GM23338 (cell line): ENCODE results near the gene MYO15B. TPM values are rescaled to one million over a fixed set of nuclear protein-coding genes. Genes with fewer than 3 reads are reported as not detected.

ENCODE experiments used
- ATAC-seq: fragments of 200-7000 bp; cut with Tn5 transposase; 3 replicates; pipeline ENCODE4 v1.9.1; 2020
- DNase-seq: peaks from one replicate; pipeline ENCODE4 v3.0.0-alpha.2; 2015; ENCODE audit warnings: low spot score
- H2AFZ ChIP-seq: fragments of 200-600 bp; sonication (generic); 2 replicates; pipeline ENCODE4 v1.8.0; 2016; ENCODE audit warnings: antibody characterized with exemption, mild to moderate bottlenecking, moderate library complexity
- H3F3A ChIP-seq: fragments of 200-600 bp; sonication (generic); replicated peaks from 2 replicates; pipeline ENCODE4 v1.8.0; 2017; ENCODE audit warnings: antibody characterized with exemption, mixed run types, low read depth
- H3K27ac ChIP-seq: fragments of 200-600 bp; sonication (generic); 2 replicates; pipeline ENCODE4 v1.6.1; 2016; ENCODE audit warnings: low read depth
- H3K27me3 ChIP-seq: fragments of 200-600 bp; sonication (generic); 2 replicates; pipeline ENCODE4 v1.8.0; 2016; ENCODE audit warnings: mild to moderate bottlenecking, mixed run types, moderate library complexity; ENCODE audit not compliant: insufficient read depth
- H3K36me3 ChIP-seq: fragments of 200-600 bp; sonication (generic); 2 replicates; pipeline ENCODE4 v1.8.0; 2016; ENCODE audit warnings: mild to moderate bottlenecking; ENCODE audit not compliant: insufficient read depth
- H3K4me1 ChIP-seq: fragments of 200-600 bp; sonication (generic); 2 replicates; pipeline ENCODE4 v1.8.0; 2016; ENCODE audit warnings: mild to moderate bottlenecking, moderate library complexity; ENCODE audit not compliant: insufficient read depth
- H3K4me2 ChIP-seq: fragments of 200-600 bp; sonication (generic); 2 replicates; pipeline ENCODE4 v1.7.1; 2017; ENCODE audit warnings: mixed run types
- H3K4me3 ChIP-seq: fragments of 200-600 bp; sonication (generic); 2 replicates; pipeline ENCODE4 v1.6.1; 2016; ENCODE audit warnings: mixed run types
- H3K79me2 ChIP-seq: fragments of 200-600 bp; sonication (generic); replicated peaks from 2 replicates; pipeline ENCODE4 v1.8.0; 2017; ENCODE audit warnings: mild to moderate bottlenecking; ENCODE audit not compliant: insufficient read depth
- H3K9me2 ChIP-seq: fragments of 200-600 bp; sonication (generic); 2 replicates; pipeline ENCODE4 v1.8.0; 2017; ENCODE audit not compliant: insufficient read depth
- H4K20me1 ChIP-seq: fragments of 200-600 bp; sonication (generic); replicated peaks from 2 replicates; pipeline ENCODE4 v1.8.0; 2017; ENCODE audit warnings: mild to moderate bottlenecking; ENCODE audit not compliant: insufficient read depth
- H3K27ac Mint-ChIP-seq: 2 replicates; pipeline ENCODE4 v1.8.0; 2020; ENCODE audit warnings: inconsistent platforms, mild to moderate bottlenecking, moderate library complexity, mixed read lengths
- H3K27me3 Mint-ChIP-seq: 3 replicates; pipeline ENCODE4 v1.8.0; 2022; ENCODE audit warnings: low read depth, mild to moderate bottlenecking, moderate library complexity, mixed read lengths, inconsistent platforms; ENCODE audit not compliant: insufficient read depth, poor library complexity
- H3K36me3 Mint-ChIP-seq: 3 replicates; pipeline ENCODE4 v1.8.0; 2021; ENCODE audit warnings: low read depth, mild to moderate bottlenecking, inconsistent platforms, moderate library complexity, mixed read lengths
- H3K4me1 Mint-ChIP-seq: 3 replicates; pipeline ENCODE4 v1.8.0; 2020; ENCODE audit warnings: mild to moderate bottlenecking, inconsistent platforms, mixed read lengths
- H3K4me3 Mint-ChIP-seq: 3 replicates; pipeline ENCODE4 v1.8.0; 2021; ENCODE audit warnings: moderate library complexity, mild to moderate bottlenecking, inconsistent platforms, mixed read lengths
- H3K9me3 Mint-ChIP-seq: 3 replicates; pipeline ENCODE4 v1.8.0; 2020; ENCODE audit warnings: moderate library complexity, mild to moderate bottlenecking, inconsistent platforms, mixed read lengths
- EZH2 ChIP-seq: fragments of 200-600 bp; sonication (generic); IDR thresholded peaks from one replicate; pipeline ENCODE4 v1.8.0; 2017; ENCODE audit warnings: antibody characterized with exemption, mild to moderate bottlenecking, low read depth; ENCODE audit not compliant: unreplicated experiment
- EZH2phosphoT487 ChIP-seq: fragments of 200-600 bp; sonication (generic); IDR thresholded peaks from one replicate; pipeline ENCODE4 v1.8.1; 2018; ENCODE audit warnings: antibody characterized with exemption; ENCODE audit not compliant: unreplicated experiment
- JUNB ChIP-seq: IDR thresholded peaks from one replicate; pipeline ENCODE4 v1.6.1; 2016; ENCODE audit warnings: antibody characterized with exemption; ENCODE audit not compliant: unreplicated experiment
- NANOG ChIP-seq: IDR thresholded peaks from 2 replicates; pipeline ENCODE4 v1.6.1; 2016; ENCODE audit warnings: antibody characterized with exemption, borderline replicate concordance
- POLR2AphosphoS5 ChIP-seq: IDR thresholded peaks from 2 replicates; pipeline ENCODE4 v1.6.1; 2016; ENCODE audit warnings: antibody characterized with exemption, low read depth
- STAT1 ChIP-seq: IDR thresholded peaks from one replicate; pipeline ENCODE4 v1.6.1; 2016; ENCODE audit warnings: antibody characterized with exemption; ENCODE audit not compliant: unreplicated experiment
- ZNF331 ChIP-seq: fragments of 250-450 bp; sonication (Bioruptor Pico); IDR thresholded peaks from 2 replicates; pipeline ENCODE4 v1.5.0; 2020; ENCODE audit warnings: low read depth, mild to moderate bottlenecking, moderate library complexity
- polyA plus RNA-seq: library from polyadenylated mRNA; unstranded; fragments of >200 nt; fragmentation: Nextera tagmentation; extraction: Ambion mirVana; gene quantifications from 2 replicates; pipeline ENCODE4 v1.2.1, GENCODE V29; 2016
- total RNA-seq: library from RNA; depleted of rRNA; stranded (reverse); fragments of >200 nt; shearing (Covaris generic); gene quantifications from 2 replicates; pipeline ENCODE4 v1.2.3, GENCODE V29; 2014
- TF ChIP-seq, protein P1 (sequence below): IDR thresholded peaks from one replicate; pipeline ENCODE4 v1.6.1; 2018; ENCODE audit warnings: antibody characterized with exemption; ENCODE audit not compliant: unreplicated experiment
- TF ChIP-seq, protein P2 (sequence below): IDR thresholded peaks from 2 replicates; pipeline ENCODE4 v1.6.1; 2016; ENCODE audit warnings: antibody characterized with exemption
- TF ChIP-seq, protein P3 (sequence below), 2 experiments: fragments of 200-600 bp in 1 of 2; sonication (generic) in 1 of 2; conservative IDR thresholded peaks; 2 replicates each; pipeline versions ENCODE4 v1.5.1 to v1.6.1; 2016 to 2017; ENCODE audit warnings: antibody characterized with exemption in 2 of 2, low read depth in 2 of 2, mild to moderate bottlenecking in 2 of 2, moderate library complexity in 1 of 2

The MYO15B gene
- total and polyA plus RNA-seq, 2 experiments from 2014 or later, result 6.6 to 12.4 TPM

DNA sequence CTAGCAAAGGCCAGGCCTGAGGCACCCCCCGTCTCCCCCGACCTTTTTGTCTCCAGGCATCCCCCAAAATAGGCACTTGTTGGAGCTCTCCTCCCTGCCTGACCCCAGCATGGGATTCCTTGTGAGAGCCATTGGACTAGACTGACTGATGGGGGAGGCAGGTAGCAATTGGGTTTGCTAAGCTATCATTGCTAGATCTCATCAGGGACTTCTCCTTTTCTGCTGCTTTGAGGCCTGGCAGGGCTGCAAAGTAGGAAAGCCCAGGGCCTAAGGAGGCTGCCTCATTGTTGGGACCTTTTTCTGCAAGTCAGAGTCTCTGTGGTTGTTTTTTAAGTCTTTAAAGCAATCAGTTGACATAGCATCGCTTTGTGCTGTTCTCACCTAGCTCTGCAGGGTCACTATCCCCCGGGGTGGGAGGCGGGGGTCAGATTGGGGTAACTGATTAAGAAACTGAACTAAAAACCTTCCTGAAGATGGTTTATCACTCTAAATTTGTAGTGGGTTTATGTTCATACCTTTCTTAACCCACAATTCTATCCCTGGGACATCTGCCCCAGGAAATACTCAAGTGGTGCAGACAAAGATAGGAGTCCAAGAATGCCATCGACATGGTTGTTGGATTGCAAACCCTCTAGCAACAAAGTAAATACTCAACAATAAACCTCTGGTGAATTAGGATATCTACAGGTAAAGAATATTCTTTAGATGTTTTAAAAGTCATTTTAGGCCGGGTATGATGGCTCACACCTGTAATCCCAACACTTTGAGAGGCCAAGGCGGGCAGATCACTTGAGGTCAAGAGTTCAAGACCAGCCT lies 34.1 kb upstream of the MYO15B start (continued):
- TF ChIP-seq, protein P1, sequence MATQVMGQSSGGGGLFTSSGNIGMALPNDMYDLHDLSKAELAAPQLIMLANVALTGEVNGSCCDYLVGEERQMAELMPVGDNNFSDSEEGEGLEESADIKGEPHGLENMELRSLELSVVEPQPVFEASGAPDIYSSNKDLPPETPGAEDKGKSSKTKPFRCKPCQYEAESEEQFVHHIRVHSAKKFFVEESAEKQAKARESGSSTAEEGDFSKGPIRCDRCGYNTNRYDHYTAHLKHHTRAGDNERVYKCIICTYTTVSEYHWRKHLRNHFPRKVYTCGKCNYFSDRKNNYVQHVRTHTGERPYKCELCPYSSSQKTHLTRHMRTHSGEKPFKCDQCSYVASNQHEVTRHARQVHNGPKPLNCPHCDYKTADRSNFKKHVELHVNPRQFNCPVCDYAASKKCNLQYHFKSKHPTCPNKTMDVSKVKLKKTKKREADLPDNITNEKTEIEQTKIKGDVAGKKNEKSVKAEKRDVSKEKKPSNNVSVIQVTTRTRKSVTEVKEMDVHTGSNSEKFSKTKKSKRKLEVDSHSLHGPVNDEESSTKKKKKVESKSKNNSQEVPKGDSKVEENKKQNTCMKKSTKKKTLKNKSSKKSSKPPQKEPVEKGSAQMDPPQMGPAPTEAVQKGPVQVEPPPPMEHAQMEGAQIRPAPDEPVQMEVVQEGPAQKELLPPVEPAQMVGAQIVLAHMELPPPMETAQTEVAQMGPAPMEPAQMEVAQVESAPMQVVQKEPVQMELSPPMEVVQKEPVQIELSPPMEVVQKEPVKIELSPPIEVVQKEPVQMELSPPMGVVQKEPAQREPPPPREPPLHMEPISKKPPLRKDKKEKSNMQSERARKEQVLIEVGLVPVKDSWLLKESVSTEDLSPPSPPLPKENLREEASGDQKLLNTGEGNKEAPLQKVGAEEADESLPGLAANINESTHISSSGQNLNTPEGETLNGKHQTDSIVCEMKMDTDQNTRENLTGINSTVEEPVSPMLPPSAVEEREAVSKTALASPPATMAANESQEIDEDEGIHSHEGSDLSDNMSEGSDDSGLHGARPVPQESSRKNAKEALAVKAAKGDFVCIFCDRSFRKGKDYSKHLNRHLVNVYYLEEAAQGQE, result no peak
- no peak for TF ChIP-seq JUNB

DNA sequence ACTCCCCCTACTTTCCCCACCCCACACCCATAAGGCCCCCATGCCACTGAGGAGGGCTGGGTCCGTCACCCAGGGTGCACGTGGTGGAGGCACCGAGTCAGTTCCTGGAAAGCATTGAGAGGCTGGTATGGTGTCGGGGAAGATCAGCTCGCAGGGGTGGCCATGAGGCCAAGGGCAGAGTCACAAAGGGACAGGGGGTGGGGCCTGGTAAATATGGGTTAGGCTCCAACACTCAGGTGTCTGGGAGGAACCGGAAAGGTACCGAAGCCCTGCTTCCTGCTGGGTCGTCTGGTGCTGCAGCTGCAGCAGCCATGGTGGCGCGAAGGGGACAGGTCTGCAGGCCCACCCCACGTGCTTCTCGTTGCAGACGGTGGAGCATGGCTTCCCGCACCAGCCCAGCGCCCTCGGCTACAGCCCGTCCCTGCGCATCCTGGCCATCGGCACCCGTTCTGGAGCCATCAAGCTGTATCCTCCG lies 31.9 kb upstream of the MYO15B start:
- Histone ChIP-seq H3K79me2 (no peaks in the 10 kb centered on the region), H2AFZ (no peak overlapping the region), H3K4me2 (no peak overlapping the region), H3K9me2 (no peaks in the 10 kb centered on the region), H4K20me1 (no peaks in the 10 kb centered on the region), H3K27me3 (no peaks in the 10 kb centered on the region), H3K4me3 (no peak overlapping the region), H3K36me3 (no peaks in the 10 kb centered on the region), H3F3A (no peaks in the 10 kb centered on the region), H3K4me1 (no peaks in the 10 kb centered on the region; the same call in 1 of the 2 replicates), H3K27ac (no peak overlapping the region)
- TF ChIP-seq POLR2AphosphoS5, result no peak
- TF ChIP-seq, protein P2, sequence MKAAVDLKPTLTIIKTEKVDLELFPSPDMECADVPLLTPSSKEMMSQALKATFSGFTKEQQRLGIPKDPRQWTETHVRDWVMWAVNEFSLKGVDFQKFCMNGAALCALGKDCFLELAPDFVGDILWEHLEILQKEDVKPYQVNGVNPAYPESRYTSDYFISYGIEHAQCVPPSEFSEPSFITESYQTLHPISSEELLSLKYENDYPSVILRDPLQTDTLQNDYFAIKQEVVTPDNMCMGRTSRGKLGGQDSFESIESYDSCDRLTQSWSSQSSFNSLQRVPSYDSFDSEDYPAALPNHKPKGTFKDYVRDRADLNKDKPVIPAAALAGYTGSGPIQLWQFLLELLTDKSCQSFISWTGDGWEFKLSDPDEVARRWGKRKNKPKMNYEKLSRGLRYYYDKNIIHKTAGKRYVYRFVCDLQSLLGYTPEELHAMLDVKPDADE, result no peak
- peaks cover 20% of the 10 kb centered on the region for H3K4me1 Mint-ChIP-seq
- no peak overlapping the region for H3K27ac Mint-ChIP-seq
- H3K4me3 Mint-ChIP-seq, result no peak overlapping the region
- H3K27me3 Mint-ChIP-seq, result peaks cover 2% of the 10 kb centered on the region
- no peaks in the 10 kb centered on the region; the same call in 2 of the 3 replicates for H3K36me3 Mint-ChIP-seq
- ATAC-seq, result no peak
- H3K9me3 Mint-ChIP-seq, result no peaks in the 10 kb centered on the region
- DNase-seq, result no peak

DNA sequence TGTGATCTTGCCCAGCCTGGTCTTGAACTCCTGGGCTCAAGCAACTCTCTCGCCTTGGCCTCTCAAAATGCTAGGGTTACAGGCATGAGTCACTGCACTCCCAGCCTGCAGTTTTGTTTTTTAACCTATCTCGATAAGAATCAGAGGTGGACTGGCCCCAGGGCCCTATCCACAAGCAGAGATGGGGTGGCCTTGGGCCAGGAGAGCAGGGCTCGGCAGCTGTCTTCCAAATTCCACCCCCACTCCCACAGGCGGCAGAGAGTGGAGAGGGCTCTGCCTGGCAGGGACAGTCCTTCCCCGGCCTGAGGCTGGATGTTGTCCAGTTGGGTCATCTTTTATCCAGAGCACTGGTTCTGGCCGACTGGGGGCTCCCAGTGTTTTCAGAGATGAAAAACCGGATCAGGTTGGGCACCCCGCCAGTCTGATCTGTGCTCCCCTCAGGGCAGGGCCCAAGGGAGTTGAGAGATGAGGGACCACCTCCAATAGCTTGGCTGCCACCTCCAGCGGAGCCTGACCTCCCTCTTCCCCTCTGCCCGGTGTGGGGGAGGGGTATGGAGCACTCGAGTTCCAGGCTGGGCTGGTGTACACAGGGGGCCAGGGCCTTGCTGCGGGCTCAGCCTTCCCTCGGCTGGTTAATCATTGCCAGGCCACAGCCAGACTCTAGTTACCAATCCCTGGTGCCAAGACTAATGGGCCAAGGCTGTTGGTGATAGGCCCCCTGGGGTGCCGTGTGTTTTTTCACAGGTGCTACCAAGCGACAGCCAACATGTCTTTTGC lies 30.3 kb upstream of the MYO15B start:
- H3K36me3 Mint-ChIP-seq, result no peaks in the 10 kb centered on the region; the same call in 2 of the 3 replicates
- no peaks in the 10 kb centered on the region for H3K27me3 Mint-ChIP-seq
- H3K27ac Mint-ChIP-seq, result no peak overlapping the region
- H3K27ac ChIP-seq, result no peak overlapping the region
- H3K27me3 ChIP-seq, result no peaks in the 10 kb centered on the region
- no peak for TF ChIP-seq NANOG
- TF ChIP-seq, protein P3, sequence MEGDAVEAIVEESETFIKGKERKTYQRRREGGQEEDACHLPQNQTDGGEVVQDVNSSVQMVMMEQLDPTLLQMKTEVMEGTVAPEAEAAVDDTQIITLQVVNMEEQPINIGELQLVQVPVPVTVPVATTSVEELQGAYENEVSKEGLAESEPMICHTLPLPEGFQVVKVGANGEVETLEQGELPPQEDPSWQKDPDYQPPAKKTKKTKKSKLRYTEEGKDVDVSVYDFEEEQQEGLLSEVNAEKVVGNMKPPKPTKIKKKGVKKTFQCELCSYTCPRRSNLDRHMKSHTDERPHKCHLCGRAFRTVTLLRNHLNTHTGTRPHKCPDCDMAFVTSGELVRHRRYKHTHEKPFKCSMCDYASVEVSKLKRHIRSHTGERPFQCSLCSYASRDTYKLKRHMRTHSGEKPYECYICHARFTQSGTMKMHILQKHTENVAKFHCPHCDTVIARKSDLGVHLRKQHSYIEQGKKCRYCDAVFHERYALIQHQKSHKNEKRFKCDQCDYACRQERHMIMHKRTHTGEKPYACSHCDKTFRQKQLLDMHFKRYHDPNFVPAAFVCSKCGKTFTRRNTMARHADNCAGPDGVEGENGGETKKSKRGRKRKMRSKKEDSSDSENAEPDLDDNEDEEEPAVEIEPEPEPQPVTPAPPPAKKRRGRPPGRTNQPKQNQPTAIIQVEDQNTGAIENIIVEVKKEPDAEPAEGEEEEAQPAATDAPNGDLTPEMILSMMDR (conservative IDR thresholded peaks at IDR 0.05; ENCODE audit: low read depth in 2 of 2), result no peak
- TF ChIP-seq STAT1, result no peak
- no peak for TF ChIP-seq POLR2AphosphoS5
- no peak for TF ChIP-seq JUNB
- no peak for TF ChIP-seq EZH2
- no peak for TF ChIP-seq ZNF331 (CRISPR knock-in tag)
- TF ChIP-seq EZH2phosphoT487, result no peak
- DNase-seq, result no peak
- H3K4me2 ChIP-seq, result no peak overlapping the region
- H3K4me1 ChIP-seq, result no peaks in the 10 kb centered on the region; the same call in 1 of the 2 replicates
- H3K9me3 Mint-ChIP-seq, result no peaks in the 10 kb centered on the region
- no peaks in the 10 kb centered on the region for H3K9me2 ChIP-seq
- no peaks in the 10 kb centered on the region for H4K20me1 ChIP-seq
- no peaks in the 10 kb centered on the region; the same call in 1 of the 2 replicates for H3K36me3 ChIP-seq
- H3K4me1 Mint-ChIP-seq, result peaks cover 11% of the 10 kb centered on the region; the same call in 1 of the 3 replicates
- H3K79me2 ChIP-seq, result no peaks in the 10 kb centered on the region
- no peak overlapping the region for H3K4me3 Mint-ChIP-seq
- H2AFZ ChIP-seq, result no peak overlapping the region
- peak; percentile 46 for ATAC-seq
- no peaks in the 10 kb centered on the region for H3F3A ChIP-seq
- H3K4me3 ChIP-seq, result no peak overlapping the region
